Right lobe of liver (tissue), 4 donors: ENCODE results near the gene INKA1.

ENCODE experiments used
- POLR2A ChIP-seq: fragments of 450-650 bp; IDR thresholded peaks from one replicate; pipeline ENCODE4 v1.6.1; 2017; ENCODE audit warnings: antibody characterized with exemption, mild to moderate bottlenecking
- TF ChIP-seq, protein P1 (sequence below), 4 donors: fragments of 200-600 bp in 3 of 4; fragments of 450-650 bp in 1 of 4; IDR thresholded peaks; one replicate each; pipeline versions ENCODE4 v1.5.1 to v1.8.0; 2016 to 2022; ENCODE audit warnings: antibody characterized with exemption in 4 of 4, mild to moderate bottlenecking in 2 of 4
- donor health status: DM: no; HTN: no; CAD: no.
- donor health status: DM: no; HTN: no; CAD: no.
- donor health status: DM: no; HTN: yes; CAD: no.

DNA sequence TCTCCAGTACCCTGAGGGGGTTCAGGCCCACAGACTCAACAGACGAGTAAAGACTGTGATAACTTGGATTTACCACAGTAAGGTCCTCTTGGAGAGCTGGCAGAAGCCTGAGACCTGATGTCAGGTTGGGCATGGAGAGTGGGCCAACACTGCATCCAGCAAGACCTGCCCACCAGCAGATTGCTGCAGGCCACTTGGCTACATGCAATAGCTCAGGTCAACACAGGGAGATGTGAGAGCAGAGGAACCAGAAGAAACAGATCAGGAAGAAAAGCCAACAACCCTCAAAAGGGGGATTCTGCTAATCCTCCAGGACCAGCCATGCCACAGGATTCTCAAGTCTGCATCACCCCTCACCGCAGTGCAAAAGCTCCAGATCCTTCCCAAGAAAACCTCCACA lies 15.0 kb upstream of the INKA1 start:
- TF ChIP-seq, protein P1, sequence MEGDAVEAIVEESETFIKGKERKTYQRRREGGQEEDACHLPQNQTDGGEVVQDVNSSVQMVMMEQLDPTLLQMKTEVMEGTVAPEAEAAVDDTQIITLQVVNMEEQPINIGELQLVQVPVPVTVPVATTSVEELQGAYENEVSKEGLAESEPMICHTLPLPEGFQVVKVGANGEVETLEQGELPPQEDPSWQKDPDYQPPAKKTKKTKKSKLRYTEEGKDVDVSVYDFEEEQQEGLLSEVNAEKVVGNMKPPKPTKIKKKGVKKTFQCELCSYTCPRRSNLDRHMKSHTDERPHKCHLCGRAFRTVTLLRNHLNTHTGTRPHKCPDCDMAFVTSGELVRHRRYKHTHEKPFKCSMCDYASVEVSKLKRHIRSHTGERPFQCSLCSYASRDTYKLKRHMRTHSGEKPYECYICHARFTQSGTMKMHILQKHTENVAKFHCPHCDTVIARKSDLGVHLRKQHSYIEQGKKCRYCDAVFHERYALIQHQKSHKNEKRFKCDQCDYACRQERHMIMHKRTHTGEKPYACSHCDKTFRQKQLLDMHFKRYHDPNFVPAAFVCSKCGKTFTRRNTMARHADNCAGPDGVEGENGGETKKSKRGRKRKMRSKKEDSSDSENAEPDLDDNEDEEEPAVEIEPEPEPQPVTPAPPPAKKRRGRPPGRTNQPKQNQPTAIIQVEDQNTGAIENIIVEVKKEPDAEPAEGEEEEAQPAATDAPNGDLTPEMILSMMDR (IDR thresholded peaks at IDR 0.05): no peak
- TF ChIP-seq POLR2A: no peak
